ENCODE results near the gene TUT1.
"Not testable (repeated sequence)": the region's sequence is repeated elsewhere in the genome, so short reads cannot be mapped to it uniquely, and the experiment has no call there.

DNA sequence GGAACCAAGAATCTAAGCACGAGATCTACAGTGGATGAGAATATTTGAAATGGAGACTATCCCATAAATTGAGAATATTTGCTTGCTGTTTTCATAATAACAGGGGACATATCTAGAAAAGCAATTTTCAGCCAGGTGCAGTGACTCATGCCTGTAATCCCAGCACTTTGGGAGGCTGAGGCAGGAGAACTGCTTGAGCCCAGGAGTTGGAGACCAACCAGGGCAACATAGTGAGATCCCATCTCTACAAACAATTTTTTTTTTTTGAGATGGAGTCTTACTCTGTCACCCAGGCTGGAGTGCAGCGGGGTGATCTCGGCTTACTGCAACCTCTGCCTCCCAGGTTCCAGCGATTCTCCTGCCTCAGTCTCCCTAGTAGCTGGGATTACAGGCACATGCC lies 9.6 kb downstream of the TUT1 start:
- not testable (repeated sequence) for TF ChIP-seq POLR2A, CTCF (IDR thresholded peaks at IDR 0.05)
